H1 (cell line): ENCODE data around the gene USP7. TPM values are rescaled to one million over a fixed set of nuclear protein-coding genes. Genes with fewer than 3 reads are reported as not detected.

Experiments
- GTF2F1 ChIP-seq: IDR thresholded peaks from 2 replicates; pipeline ENCODE4 v1.6.1; 2012; ENCODE audit warnings: low read depth, low read length, improper control_type of control experiment, borderline replicate concordance
- HDAC2 ChIP-seq, 2 experiments: fragments of 300-600 bp in 1 of 2; sonication (generic) in 1 of 2; IDR thresholded peaks; 2 replicates each; pipeline ENCODE4 v1.6.1; 2011 to 2012; ENCODE audit warnings: low read depth in 2 of 2, low read length in 2 of 2, mild to moderate bottlenecking in 2 of 2, moderate library complexity in 2 of 2, borderline replicate concordance in 1 of 2, inconsistent platforms in 1 of 2
- KDM4A ChIP-seq: IDR thresholded peaks from one replicate; pipeline ENCODE4 v1.7.1; 2012; ENCODE audit warnings: low read depth, mild to moderate bottlenecking, moderate library complexity, low read length, inconsistent platforms; ENCODE audit not compliant: severe bottlenecking
- RFX5 ChIP-seq: IDR thresholded peaks from 2 replicates; pipeline ENCODE4 v1.6.1; 2011; ENCODE audit warnings: low read depth, low read length, improper control_type of control experiment, borderline replicate concordance
- polyA plus RNA-seq, 7 experiments: library from polyadenylated mRNA; depleted of rRNA in 3 of 7; stranded (reverse) in 5 of 7; unstranded in 2 of 7; fragments of >200 nt in 5 of 7; fragments of 200-250 nt in 2 of 7; gene quantifications; 1 replicate in 5 of 7; 2 replicates in 1 of 7; 4 replicates in 1 of 7; pipeline versions ENCODE4 v1.2.1 to v1.2.3, GENCODE V29; 2011 to 2013; ENCODE audit warnings: missing spikeins in 2 of 7, mixed read lengths in 2 of 7
- total RNA-seq: library from RNA; stranded (reverse); fragmentation: NEBNext Ultra II Directional; extraction: Animal tissue kit (Norgen Biotek cat#: 25700); gene quantifications from 2 replicates; pipeline ENCODE4 v1.2.1, GENCODE V29; 2021

The USP7 gene
- total and polyA plus RNA-seq, 2 of the 8 experiments (the other 6 are each of a cell fraction or from before 2014, with no cell fraction given): 21.3 to 211 TPM

DNA sequence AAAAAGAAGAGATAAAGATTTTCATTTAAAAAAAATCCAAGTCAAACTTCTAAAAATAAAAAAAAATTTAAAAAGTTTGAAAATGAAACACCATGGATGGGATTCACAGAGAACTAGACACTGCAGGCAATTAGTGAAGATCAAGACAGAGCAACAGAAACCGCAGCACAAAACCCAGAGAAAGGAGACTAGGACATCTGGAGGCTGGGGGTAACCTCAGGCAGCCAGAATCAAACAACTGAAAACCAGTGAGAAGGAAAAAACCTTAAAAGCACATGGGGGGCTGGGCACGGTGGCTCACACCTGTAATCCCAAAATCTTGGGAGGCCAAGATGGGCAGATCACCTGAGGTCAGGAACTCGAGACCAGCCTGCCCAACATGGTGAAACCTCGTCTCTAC lies 50.9 kb downstream of the USP7 start (continued):
- TF ChIP-seq RFX5: no peak
- TF ChIP-seq KDM4A: no peak
- no peak for TF ChIP-seq GTF2F1
- TF ChIP-seq HDAC2 (IDR thresholded peaks at IDR 0.05; ENCODE audit: borderline replicate concordance in 1 of 2, low read depth in 2 of 2, low read length in 2 of 2): no peak
- TF ChIP-seq, all 59 proteins: peak for 0
